Memory B cell (primary cell): Measurements from ENCODE around the gene SPTSSA.

Source experiments
- ATAC-seq: fragments of 150-1000 bp; cut with Tn5 transposase; 2 replicates; pipeline ENCODE4 v1.10.0; 2021; ENCODE audit warnings: low read depth, mild to moderate bottlenecking, moderate library complexity
- DNase-seq, 2 donors: peaks; one replicate each; pipeline ENCODE4 v3.0.0; 2022; ENCODE audit warnings: low spot score in 2 of 2
- H3K27ac Mint-ChIP-seq: one replicate; pipeline ENCODE4 v1.8.0; 2022; ENCODE audit warnings: mild to moderate bottlenecking, moderate library complexity, mixed read lengths
- H3K27me3 Mint-ChIP-seq: one replicate; pipeline ENCODE4 v1.8.0; 2022; ENCODE audit warnings: mixed read lengths
- H3K36me3 Mint-ChIP-seq: one replicate; pipeline ENCODE4 v1.8.0; 2022; ENCODE audit warnings: mild to moderate bottlenecking, mixed read lengths
- H3K4me1 Mint-ChIP-seq: one replicate; pipeline ENCODE4 v1.8.0; 2022; ENCODE audit warnings: mixed read lengths
- H3K4me3 Mint-ChIP-seq: one replicate; pipeline ENCODE4 v1.8.0; 2022; ENCODE audit warnings: mild to moderate bottlenecking, moderate library complexity, mixed read lengths
- H3K9me3 Mint-ChIP-seq: one replicate; pipeline ENCODE4 v1.8.0; 2022; ENCODE audit warnings: mixed read lengths

The SPTSSA gene

DNA sequence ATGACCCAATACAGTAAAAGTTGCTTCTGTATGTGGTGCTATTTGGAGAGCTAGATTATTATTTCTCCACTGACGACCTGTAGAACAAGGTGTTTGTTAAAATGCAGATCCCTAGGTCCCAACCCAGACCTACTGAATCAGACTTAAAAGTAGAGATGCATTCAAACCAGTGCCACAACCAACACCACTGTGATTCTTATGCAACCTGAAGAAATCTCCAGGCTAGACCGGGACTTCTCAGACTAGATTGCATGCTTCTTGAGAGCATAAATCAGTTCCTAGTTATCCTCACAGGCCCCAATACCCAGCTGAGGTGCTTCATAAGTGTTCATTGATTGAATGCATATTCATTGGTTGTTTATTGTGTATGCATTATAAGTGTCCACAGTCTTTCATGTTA is 78.2 kb downstream of the SPTSSA start:
- Mint-ChIP-seq H3K36me3 (peaks cover 2% of the 10 kb centered on the region), H3K27ac (no peak overlapping the region), H3K4me1 (no peaks in the 10 kb centered on the region), H3K4me3 (no peak overlapping the region), H3K27me3 (peaks cover 10% of the 10 kb centered on the region), H3K9me3 (peaks cover 1% of the 10 kb centered on the region)
- DNase-seq = no peak
- ATAC-seq = no peak
